Loucy (cell line): Measurements from ENCODE around the gene DDO.

Source experiments
- H2AFZ ChIP-seq: fragments of 200-600 bp; sonication (generic); 2 replicates; pipeline ENCODE4 v1.6.0; 2016; ENCODE audit warnings: antibody characterized with exemption, mild to moderate bottlenecking, low read length, moderate library complexity
- H3F3A ChIP-seq: fragments of 200-600 bp; 2 replicates; pipeline ENCODE4 v1.6.0; 2016; ENCODE audit warnings: antibody characterized with exemption, low read depth, mild to moderate bottlenecking
- H3K27me3 ChIP-seq: fragments of 200-600 bp; sonication (generic); 2 replicates; pipeline ENCODE4 v1.6.1; 2014; ENCODE audit warnings: low read length, mild to moderate bottlenecking; ENCODE audit not compliant: insufficient read depth, poor library complexity, severe bottlenecking
- H3K36me3 ChIP-seq: fragments of 200-600 bp; sonication (generic); 2 replicates; pipeline ENCODE4 v1.6.1; 2016; ENCODE audit warnings: low read length; ENCODE audit not compliant: insufficient read depth
- H3K4me1 ChIP-seq: fragments of 200-600 bp; sonication (generic); 2 replicates; pipeline ENCODE4 v1.5.1; 2014; ENCODE audit warnings: low read length, mild to moderate bottlenecking; ENCODE audit not compliant: insufficient read depth, poor library complexity, severe bottlenecking
- H3K4me2 ChIP-seq: fragments of 200-600 bp; sonication (generic); 2 replicates; pipeline ENCODE4 v1.6.0; 2014; ENCODE audit warnings: antibody characterized with exemption, low read length, low read depth, mild to moderate bottlenecking; ENCODE audit not compliant: poor library complexity, severe bottlenecking
- H3K4me3 ChIP-seq: fragments of 200-600 bp; sonication (generic); 2 replicates; pipeline ENCODE4 v1.5.1; 2014; ENCODE audit warnings: low read length, mild to moderate bottlenecking, mixed read lengths; ENCODE audit not compliant: poor library complexity, severe bottlenecking
- H3K79me2 ChIP-seq: fragments of 200-600 bp; sonication (generic); 2 replicates; pipeline ENCODE4 v1.6.1; 2014; ENCODE audit warnings: low read length; ENCODE audit not compliant: insufficient read depth
- H3K9ac ChIP-seq: fragments of 200-600 bp; sonication (generic); 2 replicates; pipeline ENCODE4 v1.6.0; 2014; ENCODE audit warnings: mild to moderate bottlenecking, low read depth, low read length, moderate library complexity; ENCODE audit not compliant: poor library complexity, severe bottlenecking
- H3K9me2 ChIP-seq: fragments of 200-600 bp; sonication (generic); replicated peaks from 2 replicates; pipeline ENCODE4 v1.6.1; 2016; ENCODE audit warnings: low read depth, low read length, mixed read lengths
- H3K9me3 ChIP-seq: fragments of 200-600 bp; sonication (generic); 2 replicates; pipeline ENCODE4 v1.6.1; 2014; ENCODE audit warnings: mild to moderate bottlenecking, antibody characterized with exemption, low read length, low read depth; ENCODE audit not compliant: insufficient read depth
- H4K20me1 ChIP-seq: fragments of 200-600 bp; sonication (generic); 2 replicates; pipeline ENCODE4 v1.6.0; 2014; ENCODE audit warnings: antibody characterized with exemption, low read length, mild to moderate bottlenecking; ENCODE audit not compliant: insufficient read depth, poor library complexity, severe bottlenecking
- EZH2phosphoT487 ChIP-seq: fragments of 200-600 bp; IDR thresholded peaks from 2 replicates; pipeline ENCODE4 v1.6.1; 2018; ENCODE audit warnings: antibody characterized with exemption, mild to moderate bottlenecking, moderate library complexity, borderline replicate concordance
- TF ChIP-seq, protein P1 (sequence below): fragments of 200-600 bp; sonication (generic); conservative IDR thresholded peaks from 2 replicates; pipeline ENCODE4 v1.5.1; 2014; ENCODE audit warnings: mild to moderate bottlenecking, antibody characterized with exemption, low read length

DDO gene

DNA sequence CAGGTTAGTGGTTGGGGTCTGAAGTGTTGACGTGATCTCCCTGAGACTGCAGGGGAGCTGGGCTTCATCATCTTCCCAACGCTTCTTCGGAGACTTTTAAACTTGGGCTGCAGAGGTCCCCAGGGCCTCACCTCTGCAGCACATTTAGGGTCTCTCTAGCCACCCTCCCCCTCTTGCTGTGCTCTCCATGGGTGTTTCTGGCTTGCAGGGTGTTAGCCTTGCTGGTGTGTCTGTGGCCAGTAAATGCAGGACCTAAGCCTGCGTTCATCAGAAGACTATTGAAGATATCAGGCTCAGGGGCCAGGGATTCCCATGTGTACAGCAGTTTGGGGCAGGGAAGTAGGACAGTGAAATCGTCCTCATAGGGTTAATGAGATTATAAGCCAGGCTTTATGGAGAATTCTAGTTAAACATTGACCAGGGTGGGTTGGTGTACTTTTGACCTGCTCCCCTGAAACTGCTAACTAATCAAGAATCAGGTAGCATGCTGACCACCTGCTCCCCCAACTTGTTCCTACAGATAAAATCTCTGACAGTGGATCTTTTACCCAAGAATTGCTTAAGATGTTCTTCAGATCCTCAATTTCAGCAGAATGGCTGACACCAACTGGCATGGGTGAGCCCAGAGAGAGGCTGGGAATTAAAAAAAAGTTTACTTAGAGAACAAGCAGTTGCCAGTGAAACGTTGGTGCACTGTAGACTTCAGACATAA lies 3.8 kb upstream of the DDO start:
- Histone ChIP-seq H3K4me2 (no peak overlapping the region), H3K27me3 (no peaks in the 10 kb centered on the region), H3K9me2 (no peaks in the 10 kb centered on the region), H4K20me1 (no peaks in the 10 kb centered on the region), H3K4me3 (no peak overlapping the region), H3K9me3 (no peaks in the 10 kb centered on the region), H3K4me1 (no peaks in the 10 kb centered on the region), H2AFZ (no peak overlapping the region), H3K79me2 (no peaks in the 10 kb centered on the region), H3K36me3 (no peaks in the 10 kb centered on the region), H3F3A (no peaks in the 10 kb centered on the region), H3K9ac (no peak overlapping the region)
- TF ChIP-seq, protein P1, sequence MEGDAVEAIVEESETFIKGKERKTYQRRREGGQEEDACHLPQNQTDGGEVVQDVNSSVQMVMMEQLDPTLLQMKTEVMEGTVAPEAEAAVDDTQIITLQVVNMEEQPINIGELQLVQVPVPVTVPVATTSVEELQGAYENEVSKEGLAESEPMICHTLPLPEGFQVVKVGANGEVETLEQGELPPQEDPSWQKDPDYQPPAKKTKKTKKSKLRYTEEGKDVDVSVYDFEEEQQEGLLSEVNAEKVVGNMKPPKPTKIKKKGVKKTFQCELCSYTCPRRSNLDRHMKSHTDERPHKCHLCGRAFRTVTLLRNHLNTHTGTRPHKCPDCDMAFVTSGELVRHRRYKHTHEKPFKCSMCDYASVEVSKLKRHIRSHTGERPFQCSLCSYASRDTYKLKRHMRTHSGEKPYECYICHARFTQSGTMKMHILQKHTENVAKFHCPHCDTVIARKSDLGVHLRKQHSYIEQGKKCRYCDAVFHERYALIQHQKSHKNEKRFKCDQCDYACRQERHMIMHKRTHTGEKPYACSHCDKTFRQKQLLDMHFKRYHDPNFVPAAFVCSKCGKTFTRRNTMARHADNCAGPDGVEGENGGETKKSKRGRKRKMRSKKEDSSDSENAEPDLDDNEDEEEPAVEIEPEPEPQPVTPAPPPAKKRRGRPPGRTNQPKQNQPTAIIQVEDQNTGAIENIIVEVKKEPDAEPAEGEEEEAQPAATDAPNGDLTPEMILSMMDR = no peak
- TF ChIP-seq EZH2phosphoT487 = no peak

DNA sequence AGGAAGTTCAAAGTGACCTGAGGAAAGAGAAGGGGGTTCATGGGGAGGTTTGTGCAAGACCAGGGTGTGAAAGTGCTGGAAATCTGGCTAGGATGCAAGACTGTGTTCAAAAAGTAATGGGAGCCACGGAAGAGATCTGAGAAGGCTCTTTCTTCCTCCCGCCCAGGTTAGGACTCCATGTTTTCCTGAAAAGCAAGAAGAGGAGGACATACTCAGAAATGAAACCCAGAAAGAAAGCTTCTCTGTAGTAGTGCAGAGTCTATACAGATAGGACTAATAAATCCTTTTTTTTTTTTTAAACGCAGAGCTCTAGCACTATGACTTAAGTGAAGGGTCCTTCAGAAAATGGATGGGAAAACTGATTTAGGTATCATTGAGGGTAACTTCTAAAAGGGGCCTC lies 3.2 kb upstream of the DDO start:
- no peaks in the 10 kb centered on the region for H3K27me3 ChIP-seq
- H3K9me3 ChIP-seq = no peaks in the 10 kb centered on the region
- H3K79me2 ChIP-seq = no peaks in the 10 kb centered on the region
- no peaks in the 10 kb centered on the region for H3K9me2 ChIP-seq
- H3K36me3 ChIP-seq = no peaks in the 10 kb centered on the region
- TF ChIP-seq, protein P1 = no peak
- no peak for TF ChIP-seq EZH2phosphoT487
- H2AFZ ChIP-seq = no peak overlapping the region
- no peaks in the 10 kb centered on the region for H3F3A ChIP-seq
- H3K4me2 ChIP-seq = no peak overlapping the region
- H3K4me1 ChIP-seq = no peaks in the 10 kb centered on the region
- H3K4me3 ChIP-seq = no peak overlapping the region
- H4K20me1 ChIP-seq = no peaks in the 10 kb centered on the region
- no peak overlapping the region for H3K9ac ChIP-seq

DNA sequence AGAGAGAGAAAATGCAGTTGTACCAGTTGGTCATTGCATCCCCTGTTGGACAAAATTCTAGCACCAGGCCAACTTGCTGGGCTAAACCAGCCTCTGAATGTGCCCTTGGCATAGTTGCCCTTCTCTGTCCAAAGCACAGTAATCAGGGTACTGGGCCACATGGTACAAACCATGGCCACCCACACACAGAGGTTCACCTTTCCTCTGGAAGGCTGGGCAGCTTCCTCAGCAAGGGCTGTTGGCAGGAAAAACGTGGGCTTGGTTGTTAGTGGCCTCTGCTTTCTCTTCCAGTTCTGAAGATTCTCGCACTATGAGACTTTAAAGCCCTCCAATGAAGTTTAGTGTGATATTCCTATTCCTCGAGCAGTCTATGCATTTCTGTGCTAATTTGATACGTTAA lies 706 bp downstream of the DDO start:
- Histone ChIP-seq H3K4me2 (no peak overlapping the region), H3K4me1 (no peaks in the 10 kb centered on the region), H3K9me2 (no peaks in the 10 kb centered on the region)

More for the DNA sequence above, 706 bp downstream of the DDO start:
- H3K36me3 ChIP-seq = no peaks in the 10 kb centered on the region
- no peaks in the 10 kb centered on the region for H4K20me1 ChIP-seq
- H3K4me3 ChIP-seq = no peak overlapping the region
- H3K9ac ChIP-seq = no peak overlapping the region
- no peaks in the 10 kb centered on the region for H3F3A ChIP-seq
- H3K27me3 ChIP-seq = no peaks in the 10 kb centered on the region
- H2AFZ ChIP-seq = peak overlapping the region; percentile 75; the same call in 1 of the 2 replicates
- H3K9me3 ChIP-seq = no peaks in the 10 kb centered on the region
- TF ChIP-seq, protein P1 = no peak
- TF ChIP-seq EZH2phosphoT487 = no peak
- H3K79me2 ChIP-seq = no peaks in the 10 kb centered on the region
